ENCODE measurements around the gene PPFIBP1.

DNA sequence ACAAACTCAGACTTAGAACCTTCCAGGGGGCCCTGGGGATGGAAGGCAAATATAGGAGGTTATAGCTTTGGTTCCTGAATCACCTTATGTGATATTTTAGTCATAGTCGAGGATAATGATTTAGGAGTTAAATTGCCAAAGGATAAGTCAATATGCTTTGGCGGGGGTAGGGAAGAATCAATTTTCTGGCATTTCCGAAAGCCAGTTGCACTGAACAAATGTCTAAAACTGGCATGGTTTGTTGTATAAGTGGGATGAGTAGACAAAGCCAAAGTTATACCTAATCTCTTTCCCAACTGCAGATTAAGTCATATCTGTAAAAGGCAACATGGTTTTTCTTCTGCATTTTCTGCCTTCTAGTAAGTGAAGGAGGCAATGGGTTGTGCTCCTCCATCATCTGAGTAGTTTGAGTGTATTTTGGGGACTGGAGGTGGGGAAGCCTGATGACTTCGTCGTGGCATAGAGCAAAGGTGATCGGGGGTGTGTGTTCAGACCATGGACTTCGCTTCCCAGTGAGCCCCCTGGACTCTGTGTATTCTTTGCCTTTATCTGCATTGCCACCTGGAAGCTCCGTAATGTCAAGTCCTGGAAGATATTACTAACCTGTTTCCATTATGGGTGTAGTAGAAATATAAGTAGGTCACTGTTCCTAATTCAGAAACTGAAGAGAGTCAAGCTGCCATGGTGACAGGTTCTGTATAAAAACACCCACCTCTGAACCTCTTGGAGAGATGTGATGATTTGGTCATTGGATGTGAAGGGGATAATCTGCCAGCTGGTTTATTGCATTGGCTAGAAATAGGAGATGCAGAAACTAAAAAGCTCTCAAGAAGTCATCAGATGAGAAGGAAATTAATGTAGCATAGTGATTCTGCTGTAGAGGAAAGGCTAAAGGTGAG is 24.5 kb downstream of the PPFIBP1 start:
- TF ChIP-seq, protein P1, sequence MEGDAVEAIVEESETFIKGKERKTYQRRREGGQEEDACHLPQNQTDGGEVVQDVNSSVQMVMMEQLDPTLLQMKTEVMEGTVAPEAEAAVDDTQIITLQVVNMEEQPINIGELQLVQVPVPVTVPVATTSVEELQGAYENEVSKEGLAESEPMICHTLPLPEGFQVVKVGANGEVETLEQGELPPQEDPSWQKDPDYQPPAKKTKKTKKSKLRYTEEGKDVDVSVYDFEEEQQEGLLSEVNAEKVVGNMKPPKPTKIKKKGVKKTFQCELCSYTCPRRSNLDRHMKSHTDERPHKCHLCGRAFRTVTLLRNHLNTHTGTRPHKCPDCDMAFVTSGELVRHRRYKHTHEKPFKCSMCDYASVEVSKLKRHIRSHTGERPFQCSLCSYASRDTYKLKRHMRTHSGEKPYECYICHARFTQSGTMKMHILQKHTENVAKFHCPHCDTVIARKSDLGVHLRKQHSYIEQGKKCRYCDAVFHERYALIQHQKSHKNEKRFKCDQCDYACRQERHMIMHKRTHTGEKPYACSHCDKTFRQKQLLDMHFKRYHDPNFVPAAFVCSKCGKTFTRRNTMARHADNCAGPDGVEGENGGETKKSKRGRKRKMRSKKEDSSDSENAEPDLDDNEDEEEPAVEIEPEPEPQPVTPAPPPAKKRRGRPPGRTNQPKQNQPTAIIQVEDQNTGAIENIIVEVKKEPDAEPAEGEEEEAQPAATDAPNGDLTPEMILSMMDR (conservative IDR thresholded peaks at IDR 0.05; ENCODE audit: low read depth, low read length): no peak
- TF ChIP-seq POLR2A (IDR thresholded peaks at IDR 0.05; ENCODE audit: low read depth, low read length): no peak
- TF ChIP-seq RCOR1 (IDR thresholded peaks at IDR 0.05; ENCODE audit: insufficient replicate concordance, low read length): no peak
- no peak for TF ChIP-seq MAFK (IDR thresholded peaks at IDR 0.05; ENCODE audit: low read depth, low read length)

All from IMR-90 (cell line).